Activated T-cell treated with anti-CD3 and anti-CD28 coated beads for 1 hour (primary cell): ENCODE results near the gene PRR36.

ENCODE experiments used
- DNase-seq: peaks from one replicate; pipeline ENCODE4 v3.0.0-alpha.2; 2020; ENCODE audit warnings: low read depth

The PRR36 gene

GRCh38 chr19:7818806-7819205 is 55.4 kb downstream of the PRR36 start:
- no peak for DNase-seq
